ENCODE measurements around the gene SCUBE1.

The SCUBE1 gene

GRCh38 chr22:43253839-43254238 lies 89.3 kb downstream of the SCUBE1 start:
- no peak for DNase-seq

- DNase-seq, result no peak
Measured at GRCh38 chr22:43252319-43252718, 90.9 kb downstream of the SCUBE1 start.

GRCh38 chr22:43249789-43250471 lies 93.2 kb downstream of the SCUBE1 start:
- no peak for DNase-seq

- DNase-seq, result no peak
Measured at GRCh38 chr22:43247546-43248260, 95.5 kb downstream of the SCUBE1 start.

- DNase-seq, result no peak
Measured at GRCh38 chr22:43246188-43246587, 97.0 kb downstream of the SCUBE1 start.

GRCh38 chr22:43245717-43246116 lies 97.5 kb downstream of the SCUBE1 start:
- DNase-seq, result no peak

GRCh38 chr22:43244803-43245527 lies 98.2 kb downstream of the SCUBE1 start:
- no peak for DNase-seq

- DNase-seq, result no peak
Measured at GRCh38 chr22:43244402-43244801, 98.8 kb downstream of the SCUBE1 start.

- no peak for DNase-seq
Measured at GRCh38 chr22:43243324-43243723, 99.8 kb downstream of the SCUBE1 start.

GRCh38 chr22:43242627-43243026 lies 100.5 kb downstream of the SCUBE1 start:
- no peak for DNase-seq

GRCh38 chr22:43241699-43242386 lies 101.3 kb downstream of the SCUBE1 start:
- no peak for DNase-seq

- DNase-seq, result no peak
Measured at GRCh38 chr22:43241138-43241597, 102.0 kb downstream of the SCUBE1 start.

GRCh38 chr22:43240614-43241013 lies 102.6 kb downstream of the SCUBE1 start:
- DNase-seq, result no peak

GRCh38 chr22:43239956-43240355 lies 103.2 kb downstream of the SCUBE1 start:
- DNase-seq, result no peak

GRCh38 chr22:43239193-43239780 lies 103.9 kb downstream of the SCUBE1 start:
- no peak for DNase-seq

- no peak for DNase-seq
Measured at GRCh38 chr22:43238526-43239006, 104.6 kb downstream of the SCUBE1 start.

GRCh38 chr22:43237280-43237679 lies 105.9 kb downstream of the SCUBE1 start:
- no peak for DNase-seq

- DNase-seq, result no peak
Measured at GRCh38 chr22:43236411-43237166, 106.6 kb downstream of the SCUBE1 start.

GRCh38 chr22:43235445-43236409 lies 107.4 kb downstream of the SCUBE1 start:
- DNase-seq, result no peak

GRCh38 chr22:43234264-43234988 lies 108.7 kb downstream of the SCUBE1 start:
- DNase-seq, result no peak
